ENCODE measurements around the gene CASP5.
"Not testable (repeated sequence)": the region's sequence is repeated elsewhere in the genome, so short reads cannot be mapped to it uniquely, and the experiment has no call there.

GRCh38 chr11:105063245-105063941 lies 40.4 kb upstream of the CASP5 start:
- TF ChIP-seq, protein P1, sequence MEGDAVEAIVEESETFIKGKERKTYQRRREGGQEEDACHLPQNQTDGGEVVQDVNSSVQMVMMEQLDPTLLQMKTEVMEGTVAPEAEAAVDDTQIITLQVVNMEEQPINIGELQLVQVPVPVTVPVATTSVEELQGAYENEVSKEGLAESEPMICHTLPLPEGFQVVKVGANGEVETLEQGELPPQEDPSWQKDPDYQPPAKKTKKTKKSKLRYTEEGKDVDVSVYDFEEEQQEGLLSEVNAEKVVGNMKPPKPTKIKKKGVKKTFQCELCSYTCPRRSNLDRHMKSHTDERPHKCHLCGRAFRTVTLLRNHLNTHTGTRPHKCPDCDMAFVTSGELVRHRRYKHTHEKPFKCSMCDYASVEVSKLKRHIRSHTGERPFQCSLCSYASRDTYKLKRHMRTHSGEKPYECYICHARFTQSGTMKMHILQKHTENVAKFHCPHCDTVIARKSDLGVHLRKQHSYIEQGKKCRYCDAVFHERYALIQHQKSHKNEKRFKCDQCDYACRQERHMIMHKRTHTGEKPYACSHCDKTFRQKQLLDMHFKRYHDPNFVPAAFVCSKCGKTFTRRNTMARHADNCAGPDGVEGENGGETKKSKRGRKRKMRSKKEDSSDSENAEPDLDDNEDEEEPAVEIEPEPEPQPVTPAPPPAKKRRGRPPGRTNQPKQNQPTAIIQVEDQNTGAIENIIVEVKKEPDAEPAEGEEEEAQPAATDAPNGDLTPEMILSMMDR (IDR thresholded peaks at IDR 0.05; ENCODE audit: low read depth, low read length, poor library complexity, severe bottlenecking): not testable (repeated sequence)
- TF ChIP-seq EZH2phosphoT487 (IDR thresholded peaks at IDR 0.05; ENCODE audit: borderline replicate concordance, low read length): not testable (repeated sequence)
